Activated CD4-positive, alpha-beta T cell treated with anti-CD3 and anti-CD28 coated beads for 36 hours (primary cell): ENCODE data around the gene CEPT1. TPM values are rescaled to one million over a fixed set of nuclear protein-coding genes. Genes with fewer than 3 reads are reported as not detected.

Experiments
- ATAC-seq: fragments of 200-7000 bp; cut with Tn5 transposase; one replicate; pipeline ENCODE4 v1.10.0; 2021; ENCODE audit warnings: mild to moderate bottlenecking, moderate library complexity
- CTCF ChIA-PET: fragments of 350-600 bp; sonication (Branson Sonifier 250); formaldehyde crosslinking; loops from one replicate; lab custom pipeline; 2021; ENCODE audit warnings: antibody characterized with exemption; lab: Charles Lee
- POLR2A ChIA-PET: fragments of 350-600 bp; sonication (Branson Sonifier 250); formaldehyde crosslinking; loops from one replicate; lab custom pipeline; 2021; ENCODE audit warnings: antibody characterized with exemption, inconsistent platforms; lab: Charles Lee
- DNase-seq: peaks from one replicate; pipeline ENCODE4 v3.0.0-alpha.2; 2020
- H3K27ac Mint-ChIP-seq: one replicate; pipeline ENCODE4 v1.8.0; 2021; ENCODE audit warnings: mixed read lengths
- H3K27me3 Mint-ChIP-seq: one replicate; pipeline ENCODE4 v1.8.0; 2021; ENCODE audit warnings: mixed read lengths
- H3K36me3 Mint-ChIP-seq: one replicate; pipeline ENCODE4 v1.8.0; 2021; ENCODE audit warnings: low read depth, mixed read lengths
- H3K4me1 Mint-ChIP-seq: one replicate; pipeline ENCODE4 v1.8.0; 2021; ENCODE audit warnings: mixed read lengths
- H3K4me3 Mint-ChIP-seq: one replicate; pipeline ENCODE4 v1.8.0; 2021; ENCODE audit warnings: mild to moderate bottlenecking, moderate library complexity, mixed read lengths
- H3K9me3 Mint-ChIP-seq: one replicate; pipeline ENCODE4 v1.8.0; 2021; ENCODE audit warnings: low read depth, mixed read lengths
- intact Hi-C, 2 experiments: fragments of 100-400 bp; cut with DNase I in 1 of 2; cut with micrococcal nuclease in 1 of 2; formaldehyde crosslinking; loops; one replicate each; pipeline versions ENCODE4 v1.14.2 to v1.15.1; 2022 to 2024; cut with DNase I, micrococcal nuclease
- total RNA-seq, 2 experiments: library from RNA; stranded (reverse); gene quantifications; one replicate each; pipeline ENCODE4 v1.2.3, GENCODE V29; 2021

The CEPT1 gene
- total RNA-seq, 2 experiments from 2014 or later, result 34.7 to 49.1 TPM

GRCh38 chr1:111219557-111220286 is 79.7 kb downstream of the CEPT1 start:
- Mint-ChIP-seq H3K36me3 (peaks cover 5% of the 10 kb centered on the region), H3K4me1 (peaks cover 92% of the 10 kb centered on the region), H3K27ac (peak overlapping the region; percentile 88), H3K4me3 (peak overlapping the region; percentile 30), H3K9me3 (peaks cover 5% of the 10 kb centered on the region), H3K27me3 (no peaks in the 10 kb centered on the region)
- intact Hi-C loops, result loop anchor here (5.0 to 10.0 kb wide), 14 partner anchors 128 to 1398 kb away; partner anchors contain the start of genes KCNC4 (in 2 of the 2), ATP5PB (in 1 of the 2), CAPZA1 (in 1 of the 2) and CD53 (in 1 of the 2)
- ChIA-PET POLR2A (interaction anchor here (0.6 to 2.0 kb wide), 7 partner anchors 8 to 401 kb away, joined by 3 to 8 read pairs (median 4); partner anchors contain the start of genes CHI3L2 and DENND2D), CTCF (interaction anchor here (0.6 to 9.2 kb wide), 10 partner anchors 9 to 568 kb away, joined by 3 to 115 read pairs (median 4); partner anchors contain the start of genes CHI3L2 and DENND2D)
- ATAC-seq, result peak; percentile 44
- peak; percentile 78 for DNase-seq

- no peak for ATAC-seq
- Mint-ChIP-seq H3K4me1 (peaks cover 92% of the 10 kb centered on the region), H3K9me3 (peaks cover 5% of the 10 kb centered on the region), H3K36me3 (peaks cover 5% of the 10 kb centered on the region), H3K27me3 (no peaks in the 10 kb centered on the region), H3K27ac (peak overlapping the region; percentile 88), H3K4me3 (peak overlapping the region; percentile 30)
- DNase-seq, result no peak
- CTCF ChIA-PET, result interaction anchor here (0.6 to 9.2 kb wide), 14 partner anchors 8 to 567 kb away, joined by 3 to 115 read pairs (median 4); partner anchors contain the start of genes C1orf162, CHI3L2 and DENND2D
- intact Hi-C loops, result loop anchor here (5.0 kb wide), 5 partner anchors 127 to 588 kb away; partner anchors contain the start of genes ATP5PB (in 1 of the 2), LRIF1 (in 1 of the 2) and WDR77 (in 1 of the 2)
- POLR2A ChIA-PET, result interaction anchor here (0.6 to 2.0 kb wide), 7 partner anchors 8 to 400 kb away, joined by 3 to 8 read pairs (median 3); partner anchors contain the start of genes CHI3L2 and DENND2D
Observed at GRCh38 chr1:111220302-111220890, 80.4 kb downstream of the CEPT1 start.

GRCh38 chr1:111221276-111221632 is 81.2 kb downstream of the CEPT1 start:
- Mint-ChIP-seq H3K4me1 (peaks cover 93% of the 10 kb centered on the region), H3K4me3 (peak overlapping the region; percentile 62), H3K27ac (peak overlapping the region; percentile 88), H3K9me3 (peaks cover 5% of the 10 kb centered on the region), H3K27me3 (no peaks in the 10 kb centered on the region), H3K36me3 (peaks cover 5% of the 10 kb centered on the region)
- POLR2A ChIA-PET, result interaction anchor here (0.7 to 2.0 kb wide), 3 partner anchors 21 to 26 kb away, joined by 3 to 8 read pairs (median 7); partner anchors contain the start of gene DENND2D
- intact Hi-C loops, result loop anchor here (5.0 kb wide), 5 partner anchors 126 to 589 kb away; partner anchors contain the start of genes ATP5PB (in 1 of the 2), LRIF1 (in 1 of the 2) and WDR77 (in 1 of the 2)
- CTCF ChIA-PET, result interaction anchor here (0.6 to 9.2 kb wide), 11 partner anchors 13 to 1189 kb away, joined by 3 to 115 read pairs (median 4); partner anchors contain the start of genes C1orf162 and DENND2D
- no peak for DNase-seq
- no peak for ATAC-seq

- peak; percentile 56 for ATAC-seq
- intact Hi-C loops, result loop anchor here (1.0 to 5.0 kb wide), 10 partner anchors 53 to 589 kb away; partner anchors contain the start of genes ATP5PB (in 2 of the 2), WDR77 (in 2 of the 2), CEPT1 (in 1 of the 2) and DRAM2 (in 1 of the 2)
- POLR2A ChIA-PET, result interaction anchor here (1.5 to 2.0 kb wide), 2 partner anchors 21 to 23 kb away, joined by 7 to 8 read pairs; partner anchors contain the start of gene DENND2D
- H3K27ac Mint-ChIP-seq, result peak overlapping the region; percentile 88
- no peaks in the 10 kb centered on the region for H3K27me3 Mint-ChIP-seq
- peak overlapping the region; percentile 62 for H3K4me3 Mint-ChIP-seq
- DNase-seq, result peak; percentile 76
- H3K36me3 Mint-ChIP-seq, result peaks cover 5% of the 10 kb centered on the region
- peaks cover 93% of the 10 kb centered on the region for H3K4me1 Mint-ChIP-seq
- H3K9me3 Mint-ChIP-seq, result peaks cover 5% of the 10 kb centered on the region
- CTCF ChIA-PET, result interaction anchor here (0.7 to 9.2 kb wide), 8 partner anchors 14 to 1189 kb away, joined by 3 to 115 read pairs (median 4); partner anchors contain the start of gene DENND2D
Observed at GRCh38 chr1:111221633-111222291, 81.7 kb downstream of the CEPT1 start.

GRCh38 chr1:111222308-111223125 is 82.5 kb downstream of the CEPT1 start:
- Mint-ChIP-seq H3K27me3 (no peaks in the 10 kb centered on the region), H3K4me1 (peaks cover 93% of the 10 kb centered on the region), H3K4me3 (peak overlapping the region; percentile 62), H3K36me3 (peaks cover 5% of the 10 kb centered on the region), H3K9me3 (peaks cover 5% of the 10 kb centered on the region), H3K27ac (peak overlapping the region; percentile 88)
- intact Hi-C loops, result loop anchor here (1.0 to 5.0 kb wide), 11 partner anchors 52 to 590 kb away; partner anchors contain the start of genes ATP5PB (in 2 of the 2), WDR77 (in 2 of the 2), CEPT1 (in 1 of the 2) and DRAM2 (in 1 of the 2)
- ATAC-seq, result peak; percentile 24
- DNase-seq, result peak; percentile 91
- CTCF ChIA-PET, result interaction anchor here (0.6 to 9.2 kb wide), 27 partner anchors 10 to 1906 kb away, joined by 3 to 115 read pairs (median 4); partner anchors contain the start of gene DENND2D
- POLR2A ChIA-PET, result interaction anchor here (0.6 to 1.5 kb wide), 3 partner anchors 8 to 286 kb away, joined by 3 to 7 read pairs (median 3); no protein-coding TSS in a partner anchor

GRCh38 chr1:111223126-111223685 is 83.2 kb downstream of the CEPT1 start:
- H3K4me3 Mint-ChIP-seq, result peak overlapping the region; percentile 62
- ChIA-PET POLR2A (interaction anchor here (0.6 to 0.7 kb wide), 2 partner anchors 9 to 285 kb away, joined by 3 read pairs; no protein-coding TSS in a partner anchor), CTCF (interaction anchor here (0.5 to 9.2 kb wide), 29 partner anchors 9 to 1907 kb away, joined by 3 to 115 read pairs (median 4); partner anchors contain the start of gene DENND2D)
- intact Hi-C loops, result loop anchor here (1.0 to 5.0 kb wide), 11 partner anchors 52 to 591 kb away; partner anchors contain the start of genes ATP5PB (in 2 of the 2), WDR77 (in 2 of the 2), CEPT1 (in 1 of the 2) and DRAM2 (in 1 of the 2)
- no peaks in the 10 kb centered on the region for H3K27me3 Mint-ChIP-seq
- H3K9me3 Mint-ChIP-seq, result peaks cover 3% of the 10 kb centered on the region
- peaks cover 3% of the 10 kb centered on the region for H3K36me3 Mint-ChIP-seq
- H3K4me1 Mint-ChIP-seq, result peaks cover 93% of the 10 kb centered on the region
- DNase-seq (no peak), ATAC-seq (no peak)
- H3K27ac Mint-ChIP-seq, result peak overlapping the region; percentile 88

GRCh38 chr1:111225091-111225490 is 85.1 kb downstream of the CEPT1 start:
- Mint-ChIP-seq H3K36me3 (no peaks in the 10 kb centered on the region), H3K27ac (peak overlapping the region; percentile 84), H3K27me3 (no peaks in the 10 kb centered on the region), H3K4me3 (peak overlapping the region; percentile 59), H3K4me1 (peaks cover 91% of the 10 kb centered on the region), H3K9me3 (no peaks in the 10 kb centered on the region)
- CTCF ChIA-PET, result interaction anchor here (0.7 to 9.2 kb wide), 10 partner anchors 9 to 194 kb away, joined by 3 to 115 read pairs (median 3); partner anchors contain the start of gene DENND2D
- ATAC-seq (no peak), DNase-seq (no peak)
- intact Hi-C loops, result no loop called here
- POLR2A ChIA-PET, result no interaction called here

- ChIA-PET POLR2A (interaction anchor here (0.9 kb wide), 1 partner anchor 11 kb away, joined by 4 read pairs; no protein-coding TSS in a partner anchor), CTCF (interaction anchor here (0.6 to 9.2 kb wide), 10 partner anchors 10 to 531 kb away, joined by 3 to 115 read pairs (median 3); partner anchors contain the start of gene DENND2D)
- H3K4me3 Mint-ChIP-seq, result peak overlapping the region; percentile 59
- no peak for ATAC-seq
- no peaks in the 10 kb centered on the region for H3K9me3 Mint-ChIP-seq
- H3K27me3 Mint-ChIP-seq, result no peaks in the 10 kb centered on the region
- intact Hi-C loops, result no loop called here
- H3K36me3 Mint-ChIP-seq, result no peaks in the 10 kb centered on the region
- peak overlapping the region; percentile 84 for H3K27ac Mint-ChIP-seq
- DNase-seq, result no peak
- H3K4me1 Mint-ChIP-seq, result peaks cover 89% of the 10 kb centered on the region
Observed at GRCh38 chr1:111225717-111226400, 85.8 kb downstream of the CEPT1 start.
